HG03139 (cell line): ENCODE measurements around the gene RSU1.

Source experiments
- ATAC-seq: cut with Tn5 transposase; IDR thresholded peaks from one replicate; pipeline ENCODE4 v1.9.1; 2021; ENCODE audit not compliant: unreplicated experiment

The RSU1 gene

DNA sequence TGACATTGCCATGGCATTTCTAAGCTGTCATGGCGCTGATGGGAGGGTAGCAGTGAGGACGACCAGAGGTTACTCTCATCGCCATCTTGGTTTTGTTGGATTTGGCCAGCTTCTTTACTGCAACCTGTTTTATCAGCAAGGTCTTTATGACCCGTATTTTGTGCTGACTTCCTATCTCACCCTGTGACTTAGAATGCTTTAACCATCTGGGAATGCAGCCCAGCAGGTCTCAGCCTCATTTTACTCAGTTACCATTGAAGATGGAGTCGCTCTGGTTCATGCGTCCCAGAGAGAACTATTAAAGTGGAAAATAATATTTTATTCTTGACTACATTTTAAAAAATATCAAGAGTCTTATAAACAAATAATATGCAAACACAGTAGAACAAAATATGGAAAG, 131.7 kb downstream of the RSU1 start:
- ATAC-seq, result no peak

DNA sequence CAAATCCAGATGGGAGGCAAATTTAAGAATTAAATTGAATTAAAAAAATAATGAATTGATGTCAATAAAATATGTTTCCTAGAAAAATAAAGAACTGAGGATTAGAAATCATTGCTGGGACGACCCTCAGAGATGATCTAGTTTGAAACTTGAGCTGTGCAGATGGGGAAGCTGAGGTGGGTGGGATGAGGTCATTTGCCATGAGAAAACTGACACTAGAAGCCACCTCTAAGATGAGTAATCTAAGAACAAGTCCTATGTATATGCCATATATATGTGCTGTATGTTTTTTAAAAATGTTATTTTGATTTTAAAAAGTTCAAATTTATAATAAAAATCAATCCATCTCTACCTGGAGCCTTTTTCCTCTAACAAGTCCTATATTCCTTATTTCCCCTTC, 135.7 kb downstream of the RSU1 start:
- ATAC-seq, result no peak

DNA sequence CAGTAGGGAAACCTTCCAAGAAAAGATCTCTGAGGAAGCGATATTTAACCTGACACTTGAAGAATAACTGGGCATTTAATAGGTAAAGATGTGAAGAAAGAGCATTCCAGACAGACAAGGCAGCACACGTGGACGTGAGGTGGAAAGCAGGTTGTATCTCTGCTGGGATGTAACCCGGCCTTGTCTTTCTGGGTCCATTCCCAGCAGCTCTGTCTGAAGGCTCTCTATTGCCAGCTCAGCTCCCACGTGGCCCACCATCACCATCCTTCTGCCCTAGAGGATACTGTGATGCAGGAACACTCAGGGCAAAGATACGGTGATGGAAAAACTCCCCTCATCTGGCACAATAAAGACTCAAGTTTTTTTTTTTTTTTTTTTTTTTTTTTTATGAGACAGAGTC, 137.7 kb downstream of the RSU1 start:
- ATAC-seq, result no peak

DNA sequence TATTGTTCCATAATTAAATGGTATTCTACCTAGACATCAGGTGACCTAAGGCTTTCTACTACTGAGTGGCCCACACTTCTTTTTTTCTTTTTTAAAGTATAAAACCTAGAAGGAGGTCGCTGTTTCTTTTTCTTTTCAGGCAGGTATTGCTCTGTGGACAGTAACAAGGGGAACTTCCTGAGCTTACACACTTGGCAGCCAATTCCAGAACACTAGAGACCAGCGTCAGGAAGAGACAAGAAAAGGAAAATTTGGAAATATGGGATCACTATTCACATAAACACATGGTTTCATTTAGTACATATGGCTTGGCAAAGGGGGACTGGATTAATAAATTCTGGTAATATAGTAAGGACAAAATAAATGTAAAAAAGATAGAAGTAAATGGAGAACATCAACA, 141.9 kb downstream of the RSU1 start:
- ATAC-seq, result no peak

DNA sequence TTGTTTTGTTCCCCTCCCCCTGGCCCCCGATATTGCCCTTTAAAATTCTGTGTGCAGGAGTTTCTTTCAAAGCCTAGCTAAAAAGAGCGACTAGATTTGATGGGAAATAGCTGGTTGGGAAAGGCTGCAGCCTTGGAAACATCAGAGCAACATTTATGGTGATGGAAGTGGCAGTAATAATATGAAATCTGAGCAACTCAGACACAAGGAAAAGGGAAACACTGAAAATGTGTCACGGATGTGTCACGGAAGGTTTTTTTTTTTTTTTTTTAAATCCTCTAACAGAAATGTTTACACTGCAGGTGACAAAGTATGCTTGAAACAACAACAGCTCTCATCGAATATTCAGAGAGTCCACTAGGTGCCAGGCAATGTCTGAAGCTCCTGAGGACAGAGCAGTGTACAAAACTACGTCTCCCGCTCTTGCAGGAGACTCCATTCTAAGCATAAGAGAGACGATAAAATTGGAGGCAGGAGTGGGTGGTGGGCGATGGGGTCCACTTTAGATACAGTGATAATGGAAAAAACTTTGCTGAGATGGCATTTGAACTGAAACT, 143.0 kb downstream of the RSU1 start:
- ATAC-seq, result no peak

DNA sequence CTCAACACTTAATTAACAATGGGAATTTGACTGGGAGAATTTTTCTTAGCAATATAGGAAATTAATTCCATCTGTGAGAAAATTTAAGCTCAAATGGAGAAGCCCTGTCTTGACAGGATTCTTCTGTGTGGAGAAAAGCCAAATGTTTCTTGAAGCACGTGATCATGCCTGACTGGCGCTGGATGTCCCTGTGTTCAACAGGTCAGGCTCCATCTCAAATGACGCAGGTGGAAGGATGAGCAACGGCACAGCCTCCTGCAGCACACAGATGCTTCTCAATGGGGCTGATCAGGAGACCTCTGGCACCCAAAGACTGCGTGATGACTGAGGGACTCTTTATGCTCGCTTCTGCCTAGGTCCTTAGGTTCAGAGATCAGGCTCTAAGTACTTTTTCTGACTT, 143.8 kb downstream of the RSU1 start:
- ATAC-seq, result no peak

DNA sequence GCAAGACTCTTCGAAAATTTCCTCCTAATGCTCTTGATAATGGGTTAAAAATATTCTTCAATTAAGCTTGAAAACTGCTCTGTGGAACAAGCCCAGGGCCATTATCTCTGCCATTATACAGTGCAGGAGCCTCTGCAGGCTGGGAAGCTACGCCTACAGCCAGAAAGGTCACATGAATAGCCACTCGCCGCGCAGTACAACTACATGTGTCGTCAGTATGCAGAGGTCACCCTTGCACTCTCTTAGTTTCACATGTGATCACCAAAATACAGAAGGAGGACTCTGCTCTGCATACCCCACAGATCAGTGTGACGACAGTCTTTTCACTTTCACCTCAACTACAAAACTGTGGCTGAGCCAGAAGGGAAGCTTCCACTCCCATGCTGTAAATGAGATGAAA, 153.8 kb downstream of the RSU1 start:
- ATAC-seq, result no peak

DNA sequence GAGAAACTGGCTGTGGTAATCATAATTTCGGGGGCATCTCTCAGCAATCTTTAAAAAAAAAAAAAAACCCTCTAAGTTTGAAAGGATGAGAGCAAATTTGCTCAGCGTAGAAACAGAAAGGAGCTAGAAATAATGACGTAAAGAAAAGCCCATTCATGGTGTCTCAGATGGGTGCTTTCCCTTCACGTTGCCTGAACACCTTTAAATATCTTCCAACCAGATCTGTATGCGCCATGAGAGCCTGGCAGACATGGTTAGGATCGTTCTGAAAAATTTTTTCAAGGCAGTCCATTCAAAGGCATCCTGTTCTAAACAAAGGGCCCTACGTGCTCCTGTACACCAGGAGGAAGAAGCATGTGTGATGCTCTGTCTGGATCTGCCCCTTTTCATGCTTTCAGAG, 154.3 kb downstream of the RSU1 start:
- no peak for ATAC-seq

DNA sequence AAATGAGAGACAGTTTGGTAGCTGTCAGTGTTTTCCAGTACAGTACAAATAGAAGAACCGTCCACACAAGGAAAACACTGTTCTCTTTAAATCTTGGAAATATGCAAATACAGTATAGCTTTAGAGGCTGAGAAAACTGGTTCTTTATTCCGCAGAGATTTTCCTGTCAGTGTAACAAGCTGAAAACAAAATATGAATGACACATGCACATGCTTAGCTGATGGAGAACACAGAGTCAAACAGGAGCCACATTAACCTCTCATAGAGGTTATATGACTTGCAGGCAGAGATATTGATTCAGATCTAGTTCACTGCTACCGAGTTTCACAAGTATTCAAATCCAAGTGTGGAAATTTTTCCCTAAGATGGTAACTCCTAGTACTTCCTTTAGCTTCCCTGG, 160.3 kb downstream of the RSU1 start:
- no peak for ATAC-seq

DNA sequence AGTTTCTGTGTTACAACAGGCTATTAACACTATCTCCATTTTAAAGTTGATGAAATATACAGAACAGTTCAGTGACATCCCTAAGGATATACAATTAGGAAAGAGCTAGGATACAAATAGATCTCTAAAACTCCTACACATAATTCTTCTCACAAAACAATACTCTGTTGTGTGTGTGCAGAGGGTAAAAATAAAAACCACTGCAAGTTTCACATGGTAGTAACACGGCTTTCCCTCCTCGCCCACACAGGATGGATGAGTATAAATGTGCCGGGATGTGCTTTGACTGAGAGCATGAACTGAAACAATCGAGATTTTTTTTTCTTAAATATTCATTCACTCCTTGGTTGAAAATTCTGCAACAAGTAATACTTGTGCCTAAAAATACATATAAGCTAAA, 164.0 kb downstream of the RSU1 start:
- ATAC-seq, result no peak

DNA sequence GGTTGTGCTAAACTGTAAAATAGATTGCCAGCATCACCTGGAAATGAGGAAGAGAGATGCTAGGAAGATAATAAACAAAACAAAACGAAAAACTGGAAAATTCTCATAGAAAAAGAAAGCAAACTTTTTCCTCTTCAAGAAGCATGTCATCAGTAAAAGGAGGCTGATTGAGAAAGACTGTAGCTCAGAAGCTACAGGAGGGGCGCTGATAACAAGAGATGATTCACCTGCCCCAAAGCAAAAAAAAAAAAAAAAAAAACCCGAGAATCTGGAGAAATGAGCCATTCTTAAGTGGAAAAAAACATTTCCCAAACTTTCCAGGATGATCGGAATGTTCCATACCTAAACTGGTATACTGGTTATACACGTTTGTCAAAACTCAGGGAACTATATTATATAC, 165.1 kb downstream of the RSU1 start:
- ATAC-seq, result no peak

DNA sequence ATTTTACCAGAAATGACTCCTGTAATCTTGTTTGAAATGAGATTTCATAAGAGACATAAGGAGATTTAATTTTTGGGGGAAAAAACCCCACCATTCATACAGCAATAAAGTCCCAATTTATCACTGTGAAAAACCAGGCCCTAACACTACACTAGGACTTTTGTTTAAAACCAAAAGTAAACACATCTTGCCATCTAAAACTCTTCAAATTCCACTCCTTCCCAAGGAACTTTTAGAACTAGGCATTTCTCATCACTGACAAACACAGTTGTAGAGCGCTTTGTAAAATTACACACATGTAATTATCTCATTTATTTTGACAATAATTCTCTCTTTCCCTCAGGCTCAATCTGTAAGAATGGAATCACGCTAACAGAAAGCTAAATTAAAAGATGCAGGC, 167.5 kb downstream of the RSU1 start:
- no peak for ATAC-seq

DNA sequence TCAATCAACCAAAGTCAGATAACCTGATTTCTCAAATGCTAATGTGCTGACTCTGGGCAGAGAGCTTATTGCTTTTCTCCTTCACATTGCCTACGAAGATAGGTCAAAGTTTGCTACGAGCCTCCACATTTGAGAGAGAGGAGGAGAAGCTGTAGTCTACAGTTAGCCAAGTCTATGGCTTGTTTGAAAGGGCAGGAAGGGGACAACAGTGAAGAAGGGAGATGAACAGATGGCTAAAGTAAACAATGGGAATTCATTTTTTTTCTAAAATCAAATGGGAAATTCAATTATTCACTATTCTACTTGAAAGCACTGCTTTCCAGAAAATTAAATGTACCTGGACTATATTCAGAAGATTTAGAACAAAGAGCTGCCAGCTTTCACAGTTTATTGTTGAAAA, 168.9 kb downstream of the RSU1 start:
- ATAC-seq, result no peak

DNA sequence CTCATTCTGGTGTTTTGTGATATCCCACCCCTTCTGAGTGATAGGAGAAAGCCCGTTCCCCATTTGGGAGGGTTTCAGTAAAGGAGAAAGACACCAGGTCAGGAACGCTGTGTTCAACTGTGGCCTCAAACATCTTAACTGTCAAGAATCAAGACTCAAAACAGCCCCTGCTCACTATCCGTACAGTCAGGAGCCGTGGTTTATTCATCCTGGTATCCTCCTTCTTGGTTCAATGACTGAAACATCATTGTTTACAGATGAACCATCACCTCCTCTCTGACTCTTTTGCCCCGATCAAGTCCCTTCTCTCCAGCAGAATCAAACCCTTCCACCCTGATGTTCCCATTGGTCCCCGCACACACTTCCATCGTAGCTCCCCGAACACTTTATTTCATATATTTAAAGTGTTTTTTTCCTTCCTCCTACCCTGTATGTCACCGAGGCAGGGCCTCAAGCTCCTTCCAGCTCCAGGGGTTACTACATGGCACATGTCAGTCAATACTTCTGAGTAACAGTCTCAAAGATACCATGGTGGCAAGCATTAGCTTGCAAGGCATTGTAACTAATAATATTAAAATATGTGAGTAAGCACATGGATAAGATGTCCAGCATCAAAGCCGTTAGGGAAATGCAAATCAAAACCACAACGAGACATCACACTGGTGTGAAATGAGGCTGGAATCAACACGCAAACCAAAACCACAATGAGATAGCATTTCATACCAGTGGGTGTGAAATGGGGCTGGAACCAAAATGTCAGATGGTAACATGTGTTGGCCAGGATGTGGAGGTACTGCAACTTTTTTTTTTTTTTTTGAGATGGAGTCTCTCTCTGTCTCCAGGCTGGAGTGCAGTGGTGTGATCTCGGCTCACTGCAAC, 170.8 kb downstream of the RSU1 start:
- ATAC-seq, result no peak

DNA sequence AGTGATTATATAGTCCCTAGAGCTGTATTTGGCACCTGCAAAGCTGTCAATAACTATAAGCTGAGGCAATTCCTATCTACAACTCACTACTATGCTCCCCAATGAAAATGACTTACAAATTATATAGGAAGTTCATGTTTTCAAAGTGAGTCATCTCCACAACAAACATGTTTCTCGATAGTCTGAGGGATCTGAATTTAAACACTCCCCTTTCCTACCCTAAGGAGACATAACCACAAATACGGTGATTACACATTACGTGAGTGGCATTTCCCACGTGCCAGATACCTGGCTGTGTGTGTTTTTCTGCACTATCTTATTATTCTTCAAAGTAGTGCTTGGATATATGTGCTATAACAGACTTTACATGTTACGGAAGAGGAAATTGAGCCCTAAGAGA, 173.1 kb downstream of the RSU1 start:
- no peak for ATAC-seq

DNA sequence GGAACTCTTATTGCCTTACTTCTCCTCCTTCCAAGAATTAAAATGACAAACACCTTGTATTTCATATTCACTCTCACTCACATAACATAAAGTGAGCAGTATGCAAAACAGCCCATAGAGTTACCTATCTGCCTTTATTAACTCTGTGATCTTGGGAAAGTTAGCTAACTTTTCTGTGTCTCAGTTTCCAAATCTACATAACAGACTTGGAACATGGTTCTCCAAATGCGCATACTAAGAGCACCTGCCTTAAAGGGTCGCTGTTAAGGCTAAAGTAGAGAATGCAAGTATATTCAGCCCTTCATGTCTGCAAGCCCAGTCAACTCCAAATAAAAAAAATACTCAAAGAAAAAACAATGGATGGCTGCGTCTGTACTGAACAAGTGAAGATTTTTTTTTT, 173.7 kb downstream of the RSU1 start:
- no peak for ATAC-seq

DNA sequence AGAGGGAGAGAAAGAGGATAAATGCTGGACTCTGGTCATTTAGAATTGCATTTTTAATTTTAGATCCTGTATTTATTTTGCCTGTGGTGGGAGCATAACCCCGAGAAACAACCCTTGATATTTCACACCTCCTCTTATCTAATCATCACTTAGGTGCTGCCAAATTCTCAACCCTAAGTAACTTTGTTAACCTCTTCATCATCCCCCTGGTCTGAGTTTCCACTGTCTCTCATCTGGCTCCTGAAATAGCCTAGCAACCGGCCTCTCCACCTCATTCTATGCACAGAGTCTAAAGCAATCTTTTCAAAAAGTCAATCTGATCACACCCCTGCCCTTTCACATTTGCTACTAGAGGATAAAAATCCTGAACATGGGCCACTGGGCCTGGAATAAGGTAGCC, 177.1 kb downstream of the RSU1 start:
- no peak for ATAC-seq

DNA sequence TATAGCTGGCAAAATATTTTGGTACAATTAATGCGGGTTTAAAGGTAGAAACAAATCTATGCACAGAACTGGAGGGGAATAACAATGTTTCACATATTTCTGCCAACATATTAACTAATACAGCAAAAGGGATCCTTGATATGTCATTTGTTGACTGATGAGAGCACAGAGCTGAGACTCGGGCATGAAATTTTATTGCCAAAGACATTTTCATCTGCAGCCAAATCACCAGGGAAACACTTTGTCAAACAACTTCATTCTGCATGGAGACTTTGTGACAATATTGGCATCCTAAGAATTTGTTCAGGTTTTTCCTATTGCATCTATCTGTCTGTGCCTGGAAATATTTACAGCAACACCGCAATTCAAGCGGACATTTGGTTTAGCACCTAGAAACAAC, 177.8 kb downstream of the RSU1 start:
- no peak for ATAC-seq

DNA sequence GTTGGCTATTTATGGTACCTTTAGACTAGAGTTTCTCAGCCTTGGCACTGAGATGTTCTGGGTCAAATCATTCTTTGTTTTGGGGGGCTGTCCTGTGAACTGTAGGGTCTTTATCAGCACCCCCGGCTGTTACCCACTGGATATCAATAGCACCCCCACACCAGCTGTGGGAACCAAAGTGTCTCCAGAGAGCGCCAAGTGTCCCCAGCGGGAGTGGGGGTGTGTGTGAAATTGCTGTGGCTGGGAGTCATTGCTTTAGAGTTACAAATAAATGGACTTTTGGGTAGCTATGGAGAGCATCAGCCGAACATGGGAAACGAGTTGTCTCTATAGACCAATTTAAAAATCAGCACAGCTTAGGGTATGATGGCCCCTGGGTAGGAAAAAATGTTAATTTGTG, 184.2 kb downstream of the RSU1 start:
- ATAC-seq, result no peak

DNA sequence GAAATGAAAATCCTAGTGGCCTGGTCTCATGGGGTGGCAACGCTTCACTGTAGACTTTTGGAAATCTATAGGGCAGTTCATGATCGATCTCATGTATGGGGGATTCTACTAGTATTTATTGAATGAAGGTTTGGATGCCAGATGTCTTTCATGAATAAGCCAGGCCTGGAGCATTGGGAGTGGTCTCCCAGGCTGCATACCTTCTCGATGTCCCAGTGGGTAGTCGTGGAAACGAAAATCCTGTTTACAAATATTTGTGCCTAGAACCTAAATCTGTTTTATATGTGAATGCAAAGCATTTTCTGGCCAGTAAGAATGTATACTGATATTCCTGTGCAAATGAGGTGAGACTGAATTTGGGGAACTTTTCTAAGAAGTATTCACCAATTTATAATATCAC, 190.5 kb downstream of the RSU1 start:
- ATAC-seq, result no peak

DNA sequence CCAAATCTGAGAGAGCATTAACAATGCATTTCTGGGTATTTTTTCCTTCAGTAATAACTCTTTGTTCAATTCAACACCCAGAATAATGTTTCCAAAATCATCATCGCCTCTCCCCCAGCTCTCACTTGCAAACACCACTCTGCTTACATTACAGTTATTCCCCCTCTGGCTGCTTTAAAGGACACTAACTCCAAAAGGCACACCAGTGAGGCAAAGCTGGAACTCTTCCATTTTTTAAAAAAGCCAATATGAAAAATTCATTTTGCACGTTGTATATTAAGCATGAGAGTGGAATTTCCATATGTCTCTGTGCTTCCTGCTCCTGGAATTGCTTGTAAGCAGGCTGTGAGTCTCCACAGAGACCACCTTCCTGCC, 204.3 kb downstream of the RSU1 start:
- ATAC-seq, result no peak

DNA sequence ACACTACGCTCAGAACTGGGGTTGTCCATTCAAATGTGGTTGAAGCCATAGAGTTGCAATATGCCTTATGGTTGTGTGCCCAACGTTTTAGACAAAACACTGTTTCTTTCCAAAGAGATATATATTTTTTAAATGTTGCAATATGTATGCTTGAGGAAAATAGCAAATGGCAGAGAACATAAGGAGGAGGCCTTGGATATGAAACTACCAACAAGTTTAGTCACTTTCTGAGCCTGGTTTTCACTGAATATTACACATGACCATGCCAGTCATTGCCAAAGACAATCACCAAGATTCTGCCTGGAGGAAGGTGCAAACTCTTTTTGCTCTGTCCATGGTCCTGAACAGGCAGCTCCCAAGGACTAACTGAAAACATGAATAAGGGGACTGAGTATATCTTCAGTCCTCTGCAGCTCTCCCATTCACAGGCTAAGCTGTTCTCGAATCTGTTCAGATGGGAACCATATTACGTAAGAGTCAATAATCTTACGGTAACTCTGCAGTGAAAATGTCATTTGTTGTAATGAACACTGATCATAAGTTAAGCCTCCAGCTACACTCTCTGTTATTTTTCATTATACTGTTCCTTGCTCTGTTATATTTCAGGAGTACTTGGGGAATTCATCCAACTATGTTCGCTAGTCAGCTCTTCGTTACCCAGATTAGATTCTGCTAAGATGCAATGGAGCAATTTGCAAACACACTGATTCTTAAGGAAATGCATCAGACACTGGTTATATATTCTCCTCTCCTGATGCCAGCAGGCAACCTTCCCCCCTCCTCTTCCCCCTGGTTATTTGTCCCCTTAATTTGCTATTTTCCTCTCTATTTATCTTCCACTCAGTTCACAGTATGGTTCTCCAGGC, 204.9 kb downstream of the RSU1 start:
- ATAC-seq, result no peak
